GM12892 (cell line): ENCODE measurements around the gene ZNF317.

Experiments used
- DNase-seq: peaks from one replicate; pipeline ENCODE4 v3.0.0; 2011; ENCODE audit not compliant: insufficient read length
- FAIRE-seq: peaks from 2 replicates; lab custom pipeline; 2011; peaks lifted over from hg19 to GRCh38; lab: Jason Lieb, UNC
- POLR2A ChIP-seq: IDR thresholded peaks from 2 replicates; pipeline ENCODE4 v1.6.1; 2011; ENCODE audit warnings: low read depth, low read length, control low read depth
- POLR2AphosphoS5 ChIP-seq: IDR thresholded peaks from 2 replicates; pipeline ENCODE4 v1.6.1; 2011; ENCODE audit warnings: low read depth, low read length, control low read depth
- TAF1 ChIP-seq: IDR thresholded peaks from 2 replicates; pipeline ENCODE4 v1.6.1; 2011; ENCODE audit warnings: low read depth, mild to moderate bottlenecking, control low read depth, low read length, borderline replicate concordance

ZNF317 gene

GRCh38 chr19:9148697-9149096, 8.5 kb downstream of the ZNF317 start:
- DNase-seq (no peak), FAIRE-seq (no peak)
- TF ChIP-seq POLR2AphosphoS5: no peak
- no peak for TF ChIP-seq TAF1
- TF ChIP-seq POLR2A: no peak

- no peak for DNase-seq
- FAIRE-seq: no peak
- TF ChIP-seq POLR2A (no peak), TAF1 (no peak), POLR2AphosphoS5 (no peak)
These were observed 9.8 kb downstream of the ZNF317 start for GRCh38 chr19:9149997-9150396.

- TF ChIP-seq POLR2AphosphoS5 (no peak), TAF1 (no peak), POLR2A (no peak)
- DNase-seq (no peak), FAIRE-seq (no peak)
These were observed 10.5 kb downstream of the ZNF317 start for GRCh38 chr19:9150650-9151049.

GRCh38 chr19:9151367-9151766, 11.2 kb downstream of the ZNF317 start:
- TF ChIP-seq POLR2AphosphoS5: no peak
- no peak for TF ChIP-seq POLR2A
- no peak for TF ChIP-seq TAF1
- no peak for DNase-seq
- no peak for FAIRE-seq

- no peak for DNase-seq
- no peak for FAIRE-seq
- TF ChIP-seq TAF1: no peak
- TF ChIP-seq POLR2A: no peak
- TF ChIP-seq POLR2AphosphoS5: no peak
These were observed 15.4 kb downstream of the ZNF317 start for GRCh38 chr19:9155591-9155990.

- FAIRE-seq (no peak), DNase-seq (no peak)
- TF ChIP-seq POLR2A (no peak), POLR2AphosphoS5 (no peak)
These were observed 16.1 kb downstream of the ZNF317 start for GRCh38 chr19:9156304-9156703.

- no peak for FAIRE-seq
- TF ChIP-seq POLR2A (no peak), TAF1 (no peak), POLR2AphosphoS5 (no peak)
These were observed 19.7 kb downstream of the ZNF317 start for GRCh38 chr19:9159891-9160290.

GRCh38 chr19:9161427-9161826, 21.2 kb downstream of the ZNF317 start:
- FAIRE-seq: no peak
- DNase-seq: no peak
- no peak for TF ChIP-seq TAF1
- TF ChIP-seq POLR2AphosphoS5: no peak
- TF ChIP-seq POLR2A: no peak

More at GRCh38 chr19:9159891-9160290, 19.7 kb downstream of the ZNF317 start:
- no peak for DNase-seq

GRCh38 chr19:9165261-9165660, 25.1 kb downstream of the ZNF317 start:
- DNase-seq (no peak), FAIRE-seq (no peak)
- TF ChIP-seq TAF1 (no peak), POLR2A (no peak), POLR2AphosphoS5 (no peak)

- FAIRE-seq (no peak), DNase-seq (no peak)
- TF ChIP-seq POLR2AphosphoS5 (no peak), TAF1 (no peak), POLR2A (no peak)
These were observed 26.6 kb downstream of the ZNF317 start for GRCh38 chr19:9166846-9167245.

GRCh38 chr19:9171393-9171991, 31.3 kb downstream of the ZNF317 start:
- DNase-seq (no peak), FAIRE-seq (no peak)
- TF ChIP-seq POLR2A (no peak), TAF1 (no peak), POLR2AphosphoS5 (no peak)

GRCh38 chr19:9175326-9175725, 35.1 kb downstream of the ZNF317 start:
- TF ChIP-seq TAF1: no peak
- no peak for TF ChIP-seq POLR2AphosphoS5
- no peak for TF ChIP-seq POLR2A
- DNase-seq: no peak
- no peak for FAIRE-seq

GRCh38 chr19:9178901-9179300, 38.7 kb downstream of the ZNF317 start, which contains the start of gene OR7D2:
OR7D2 (plus strand) TSS chr19:9178979; CDS start chr19:9185782, 6,803 bp downstream.
- DNase-seq (no peak), FAIRE-seq (no peak)
- TF ChIP-seq TAF1 (no peak), POLR2AphosphoS5 (no peak), POLR2A (no peak)

GRCh38 chr19:9183000-9183399, 42.8 kb downstream of the ZNF317 start:
- TF ChIP-seq TAF1 (no peak), POLR2A (no peak), POLR2AphosphoS5 (no peak)
- DNase-seq: no peak
- FAIRE-seq: no peak
